GM18951 (cell line): ENCODE data around the gene VASH2.
"Not testable (repeated sequence)": the region's sequence is repeated elsewhere in the genome, so short reads cannot be mapped to it uniquely, and the experiment has no call there.

Experiments used
- POLR2A ChIP-seq: IDR thresholded peaks from 4 replicates; pipeline ENCODE4 v1.6.1; 2011; ENCODE audit warnings: mild to moderate bottlenecking; ENCODE audit not compliant: insufficient read length, insufficient read depth; ENCODE audit errors: extremely low read depth
- in situ Hi-C: fragments of 300-500 bp; cut with MboI; formaldehyde crosslinking; loops from one replicate; pipeline ENCODE4 v1.12.0; 2022; ENCODE audit warnings: low sequenced_read_pairs, mixed read lengths, inconsistent platforms; ENCODE audit not compliant: unreplicated experiment

Gene VASH2

GRCh38 chr1:212955961-212956620, 5.8 kb downstream of the VASH2 start:
- TF ChIP-seq POLR2A, result no peak
- in situ Hi-C loops, result no loop called here

- in situ Hi-C loops, result no loop called here
Measured at GRCh38 chr1:212957546-212957945, 7.2 kb downstream of the VASH2 start.

GRCh38 chr1:212958175-212958574, 7.8 kb downstream of the VASH2 start:
- no peak for TF ChIP-seq POLR2A
- in situ Hi-C loops, result no loop called here

More at GRCh38 chr1:212957546-212957945, 7.2 kb downstream of the VASH2 start:
- TF ChIP-seq POLR2A, result no peak

GRCh38 chr1:212959266-212960220, 9.2 kb downstream of the VASH2 start:
- in situ Hi-C loops, result no loop called here

GRCh38 chr1:212960932-212961331, 10.6 kb downstream of the VASH2 start:
- in situ Hi-C loops, result no loop called here

More at GRCh38 chr1:212959266-212960220, 9.2 kb downstream of the VASH2 start:
- no peak for TF ChIP-seq POLR2A

GRCh38 chr1:212962509-212962908, 12.2 kb downstream of the VASH2 start:
- TF ChIP-seq POLR2A, result no peak
- in situ Hi-C loops, result no loop called here

More at GRCh38 chr1:212960932-212961331, 10.6 kb downstream of the VASH2 start:
- no peak for TF ChIP-seq POLR2A

- in situ Hi-C loops, result no loop called here
- TF ChIP-seq POLR2A, result no peak
Measured at GRCh38 chr1:212964102-212964501, 13.8 kb downstream of the VASH2 start.

- in situ Hi-C loops, result not testable (repeated sequence)
Measured at GRCh38 chr1:212964993-212965392, 14.7 kb downstream of the VASH2 start.

- in situ Hi-C loops, result no loop called here
- no peak for TF ChIP-seq POLR2A
Measured at GRCh38 chr1:212966616-212967015, 16.3 kb downstream of the VASH2 start.

- no peak for TF ChIP-seq POLR2A
- in situ Hi-C loops, result no loop called here
Measured at GRCh38 chr1:212967801-212968200, 17.5 kb downstream of the VASH2 start.

GRCh38 chr1:212968368-212968863, 18.1 kb downstream of the VASH2 start:
- TF ChIP-seq POLR2A, result no peak
- in situ Hi-C loops, result no loop called here

- in situ Hi-C loops, result no loop called here
- TF ChIP-seq POLR2A, result no peak
Measured at GRCh38 chr1:212970085-212970484, 19.7 kb downstream of the VASH2 start.

GRCh38 chr1:212971312-212971711, 21.0 kb downstream of the VASH2 start:
- in situ Hi-C loops, result no loop called here
- TF ChIP-seq POLR2A, result no peak
